ENCODE data around the gene ZNF467.

ZNF467 gene

DNA sequence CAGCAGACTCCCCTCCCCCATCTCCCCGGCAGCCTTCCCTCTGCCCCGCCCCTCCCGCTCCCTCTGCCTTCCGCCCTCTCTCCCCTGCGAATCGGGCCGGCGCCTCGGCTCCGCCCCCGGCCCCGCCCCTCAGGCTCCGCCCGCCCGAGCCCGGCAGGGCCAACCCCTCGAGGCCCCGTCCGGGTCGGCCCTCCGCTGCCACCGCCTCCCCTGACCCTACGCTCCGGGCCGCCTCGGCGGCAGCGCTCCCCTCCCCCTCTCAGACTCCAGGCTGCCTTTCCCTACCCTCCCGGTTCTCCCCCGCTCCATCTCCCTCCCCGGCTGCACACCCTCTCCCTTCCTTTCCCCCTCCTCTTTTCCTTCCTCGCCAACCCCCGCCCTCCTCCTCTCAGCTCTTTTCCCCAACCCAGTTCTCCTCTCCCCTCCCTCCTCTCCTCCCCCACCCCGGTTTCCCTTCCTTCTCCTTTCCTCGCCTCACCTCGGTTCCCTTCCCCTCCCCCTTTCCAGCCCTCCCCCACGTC, 1.6 kb downstream of the ZNF467 start:
- peak; percentile 66 for DNase-seq (ENCODE audit: extremely low read depth, low read depth)
- TF ChIP-seq, protein P1, sequence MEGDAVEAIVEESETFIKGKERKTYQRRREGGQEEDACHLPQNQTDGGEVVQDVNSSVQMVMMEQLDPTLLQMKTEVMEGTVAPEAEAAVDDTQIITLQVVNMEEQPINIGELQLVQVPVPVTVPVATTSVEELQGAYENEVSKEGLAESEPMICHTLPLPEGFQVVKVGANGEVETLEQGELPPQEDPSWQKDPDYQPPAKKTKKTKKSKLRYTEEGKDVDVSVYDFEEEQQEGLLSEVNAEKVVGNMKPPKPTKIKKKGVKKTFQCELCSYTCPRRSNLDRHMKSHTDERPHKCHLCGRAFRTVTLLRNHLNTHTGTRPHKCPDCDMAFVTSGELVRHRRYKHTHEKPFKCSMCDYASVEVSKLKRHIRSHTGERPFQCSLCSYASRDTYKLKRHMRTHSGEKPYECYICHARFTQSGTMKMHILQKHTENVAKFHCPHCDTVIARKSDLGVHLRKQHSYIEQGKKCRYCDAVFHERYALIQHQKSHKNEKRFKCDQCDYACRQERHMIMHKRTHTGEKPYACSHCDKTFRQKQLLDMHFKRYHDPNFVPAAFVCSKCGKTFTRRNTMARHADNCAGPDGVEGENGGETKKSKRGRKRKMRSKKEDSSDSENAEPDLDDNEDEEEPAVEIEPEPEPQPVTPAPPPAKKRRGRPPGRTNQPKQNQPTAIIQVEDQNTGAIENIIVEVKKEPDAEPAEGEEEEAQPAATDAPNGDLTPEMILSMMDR (IDR thresholded peaks at IDR 0.05; ENCODE audit: low read depth, low read length), result no peak

DNA sequence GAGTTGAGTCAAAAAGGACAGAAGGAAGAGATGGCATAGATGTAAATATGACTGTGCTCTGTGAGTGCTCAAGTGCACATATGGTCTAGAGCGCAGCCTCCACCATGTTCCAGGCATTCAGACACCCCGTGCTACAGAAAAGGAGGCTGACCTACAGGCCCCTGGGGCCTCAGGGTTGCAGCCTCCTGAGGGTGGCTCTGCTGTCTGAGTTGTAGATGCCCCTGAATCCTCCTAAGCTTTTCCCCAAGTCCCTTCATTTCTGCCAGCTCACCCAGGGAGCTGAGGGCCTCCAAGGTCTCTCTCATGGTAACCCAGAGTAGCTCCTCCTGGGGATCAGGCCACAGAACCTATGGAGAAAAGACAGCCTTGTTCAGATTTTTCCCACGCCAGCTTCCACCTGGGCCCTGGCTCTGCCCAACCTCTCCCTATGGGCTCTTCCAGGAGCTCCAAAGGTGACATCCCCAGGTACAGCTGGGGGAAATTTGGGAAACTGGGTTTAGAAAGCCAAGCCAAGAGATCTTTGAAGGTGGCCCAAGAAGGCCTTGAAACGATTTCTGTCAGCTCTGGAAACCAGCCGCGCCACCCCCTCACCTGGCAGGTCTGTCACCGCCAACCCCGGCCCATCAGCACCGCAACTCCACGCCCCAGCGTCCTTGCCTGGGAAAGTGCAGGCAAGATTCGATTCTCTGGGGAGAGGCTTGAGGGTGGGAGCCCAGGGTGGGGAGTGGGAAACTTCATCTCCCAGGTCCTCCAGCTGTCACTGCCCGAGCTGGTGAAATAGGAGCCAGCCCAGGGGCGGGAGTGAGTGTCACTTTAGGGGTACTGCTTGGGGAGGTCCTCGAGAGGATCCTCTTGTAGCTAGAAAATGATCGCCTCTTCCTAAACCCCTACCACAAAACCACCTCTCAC, 2.4 kb downstream of the ZNF467 start:
- TF ChIP-seq, protein P1 (IDR thresholded peaks at IDR 0.05; ENCODE audit: low read depth, low read length), result no peak
- no peak for DNase-seq (ENCODE audit: extremely low read depth, low read depth)

DNA sequence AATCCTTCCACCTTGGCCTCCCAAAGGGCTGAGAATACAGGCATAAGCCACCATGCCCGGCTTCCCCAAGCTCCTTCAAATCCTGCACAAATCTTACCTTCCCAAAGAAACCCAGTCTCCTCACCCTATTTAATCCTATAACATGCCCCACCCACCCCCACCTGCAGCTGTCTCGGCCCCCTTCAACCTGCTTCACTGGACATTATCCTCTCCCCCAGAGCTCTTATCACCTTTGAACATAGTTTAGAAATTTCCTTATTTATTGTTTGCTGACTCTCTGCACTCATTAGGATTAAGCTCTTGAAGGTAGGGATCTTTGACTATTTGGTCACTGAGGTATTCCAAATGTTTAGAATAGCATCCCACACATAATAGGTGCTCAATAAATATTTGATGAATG, 3.5 kb downstream of the ZNF467 start:
- TF ChIP-seq, protein P1 (IDR thresholded peaks at IDR 0.05; ENCODE audit: low read depth, low read length), result no peak
- DNase-seq (ENCODE audit: extremely low read depth, low read depth), result no peak

DNA sequence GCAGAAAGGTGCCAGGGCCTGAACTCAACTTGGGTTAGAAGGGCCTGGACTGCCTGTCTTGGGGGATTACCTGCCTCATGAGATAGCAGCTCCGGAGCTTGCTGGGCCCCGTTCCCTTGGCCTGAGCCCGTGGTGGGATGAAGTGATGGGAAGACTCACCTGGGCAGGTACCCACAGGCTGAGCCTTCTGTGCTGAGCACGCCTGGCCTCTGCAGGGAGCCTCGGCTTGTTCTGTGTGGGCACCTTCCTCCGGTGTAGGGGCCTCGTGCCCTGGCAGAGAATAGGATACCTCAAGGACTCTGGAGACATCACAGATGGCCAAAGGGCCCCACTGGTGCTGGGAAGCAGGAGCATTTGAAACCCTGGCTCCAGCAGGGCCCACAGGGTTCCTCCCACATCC, 4.5 kb downstream of the ZNF467 start:
- TF ChIP-seq, protein P1 (IDR thresholded peaks at IDR 0.05; ENCODE audit: low read depth, low read length), result no peak
- no peak for DNase-seq (ENCODE audit: extremely low read depth, low read depth)

DNA sequence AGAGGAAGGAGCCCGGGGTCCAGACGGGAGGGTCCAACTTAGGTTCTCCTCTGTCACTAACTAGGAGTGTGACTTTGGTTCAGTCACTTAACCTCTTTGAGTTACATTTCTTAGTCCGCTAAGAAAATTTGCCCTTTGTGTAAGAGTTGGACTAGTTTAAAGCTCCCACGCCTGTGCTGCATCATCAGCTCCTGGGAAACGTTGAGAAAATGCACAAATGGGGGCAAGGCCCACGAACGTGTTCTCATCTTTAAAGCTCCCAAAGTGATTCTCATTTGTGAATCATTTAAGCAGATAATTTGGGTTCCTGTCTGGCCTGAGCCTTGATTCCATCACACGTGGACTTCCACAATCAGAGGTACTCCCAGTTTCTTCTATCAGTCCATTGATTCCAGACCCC, 6.3 kb downstream of the ZNF467 start:
- TF ChIP-seq, protein P1 (IDR thresholded peaks at IDR 0.05; ENCODE audit: low read depth, low read length), result no peak
- DNase-seq (ENCODE audit: extremely low read depth, low read depth), result no peak

DNA sequence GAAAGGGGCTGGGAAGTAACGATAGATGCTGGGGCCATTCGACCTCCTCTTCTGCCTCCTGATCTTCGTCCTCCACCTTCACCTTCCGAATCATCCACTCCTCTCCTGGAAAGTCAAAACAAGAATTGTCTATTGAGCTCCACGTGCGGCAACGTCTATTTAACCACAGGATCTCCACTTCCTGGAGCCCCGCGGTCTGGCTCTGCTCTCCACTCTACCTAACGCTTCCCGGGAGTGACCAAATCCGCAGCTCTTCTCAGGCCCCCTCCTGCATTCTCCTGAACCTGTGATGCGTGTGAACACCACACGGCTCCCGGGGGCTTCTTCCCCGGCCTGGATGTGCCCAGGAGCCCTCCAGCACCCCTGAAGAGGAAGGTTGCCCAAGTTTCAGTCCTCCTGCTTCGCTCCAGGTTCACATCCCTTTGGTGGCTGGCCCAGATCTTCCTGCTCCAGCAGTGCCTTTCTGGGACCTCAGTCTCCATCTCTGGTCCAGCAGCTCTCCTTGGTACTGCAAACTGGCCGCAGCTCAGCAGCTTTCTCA, 7.2 kb downstream of the ZNF467 start:
- DNase-seq (ENCODE audit: extremely low read depth, low read depth), result no peak
- TF ChIP-seq, protein P1 (IDR thresholded peaks at IDR 0.05; ENCODE audit: low read depth, low read length), result no peak

Measured in AG09319 (cell line).